IPS-NIHi7 (cell line): ENCODE measurements around the gene ANKRD7.
"Not testable (repeated sequence)": the region's sequence is repeated elsewhere in the genome, so short reads cannot be mapped to it uniquely, and the experiment has no call there.

ENCODE experiments used
- DNase-seq: peaks from one replicate; pipeline ENCODE4 v3.0.0; 2012; ENCODE audit warnings: mixed read lengths; ENCODE audit errors: extremely low spot score

Gene ANKRD7

GRCh38 chr7:118239014-118239413 lies 14.5 kb downstream of the ANKRD7 start:
- peak; percentile 16 for DNase-seq

- not testable (repeated sequence) for DNase-seq
Observed at GRCh38 chr7:118240320-118240719, 15.8 kb downstream of the ANKRD7 start.

- DNase-seq, result no peak
Observed at GRCh38 chr7:118243695-118244094, 19.2 kb downstream of the ANKRD7 start.

- DNase-seq, result no peak
Observed at GRCh38 chr7:118245267-118246040, 20.9 kb downstream of the ANKRD7 start.

- DNase-seq, result no peak
Observed at GRCh38 chr7:118250860-118251494, 26.5 kb downstream of the ANKRD7 start.

GRCh38 chr7:118252087-118252486 lies 27.6 kb downstream of the ANKRD7 start:
- no peak for DNase-seq

GRCh38 chr7:118259115-118259514 lies 34.6 kb downstream of the ANKRD7 start:
- DNase-seq, result no peak

- DNase-seq, result no peak
Observed at GRCh38 chr7:118264836-118265235, 40.3 kb downstream of the ANKRD7 start.

- no peak for DNase-seq
Observed at GRCh38 chr7:118280319-118281012, 56.0 kb downstream of the ANKRD7 start.

- DNase-seq, result no peak
Observed at GRCh38 chr7:118281196-118281595, 56.7 kb downstream of the ANKRD7 start.

GRCh38 chr7:118285358-118285757 lies 60.9 kb downstream of the ANKRD7 start:
- no peak for DNase-seq

GRCh38 chr7:118286131-118286530 lies 61.6 kb downstream of the ANKRD7 start:
- no peak for DNase-seq

GRCh38 chr7:118288098-118288497 lies 63.6 kb downstream of the ANKRD7 start:
- no peak for DNase-seq

- DNase-seq, result no peak
Observed at GRCh38 chr7:118289476-118289875, 65.0 kb downstream of the ANKRD7 start.
